Prostate gland (tissue), 2 donors: ENCODE measurements around the gene METTL5. TPM values are rescaled to one million over a fixed set of nuclear protein-coding genes. Genes with fewer than 3 reads are reported as not detected.

ENCODE experiments used
- DNase-seq: peaks from one replicate; pipeline ENCODE4 v3.0.0-alpha.2; 2019; ENCODE audit warnings: low spot score
- H3K27ac ChIP-seq, 2 donors: fragments of 200-600 bp; sonication (generic); 2 replicates each; pipeline ENCODE4 v1.5.1; 2017 to 2019
- H3K27me3 ChIP-seq: fragments of 200-600 bp; sonication (generic); replicated peaks from 2 replicates; pipeline ENCODE4 v1.5.1; 2019; ENCODE audit not compliant: insufficient read depth
- H3K36me3 ChIP-seq, 2 donors: fragments of 200-600 bp; sonication (generic); 1 replicate in 1 of 2; 2 replicates in 1 of 2; pipeline versions ENCODE4 v1.5.1 to v1.8.1; 2017 to 2019
- H3K4me1 ChIP-seq: fragments of 200-600 bp; sonication (generic); replicated peaks from 2 replicates; pipeline ENCODE4 v1.5.1; 2019
- H3K4me3 ChIP-seq, 2 donors: fragments of 200-600 bp; sonication (generic); 2 replicates each; pipeline ENCODE4 v1.5.1; 2017 to 2019
- H3K9me3 ChIP-seq: fragments of 200-600 bp; sonication (generic); 2 replicates; pipeline ENCODE4 v1.5.1; 2017
- CTCF ChIP-seq, 4 experiments: fragments of 200-600 bp in 2 of 4; fragments of 450-650 bp in 2 of 4; sonication (generic) in 2 of 4; IDR thresholded peaks; 1 replicate in 3 of 4; 2 replicates in 1 of 4; pipeline ENCODE4 v1.5.1; 2016 to 2019; ENCODE audit warnings: antibody characterized with exemption in 4 of 4, mild to moderate bottlenecking in 2 of 4, moderate library complexity in 2 of 4
- POLR2A ChIP-seq: fragments of 450-650 bp; IDR thresholded peaks from one replicate; pipeline ENCODE4 v1.6.1; 2016; ENCODE audit warnings: antibody characterized with exemption, mild to moderate bottlenecking
- POLR2AphosphoS5 ChIP-seq: sonication (generic); formaldehyde crosslinking; IDR thresholded peaks from one replicate; pipeline ENCODE4 v1.6.1; 2017; ENCODE audit warnings: antibody characterized with exemption
- WGBS: methylation state at CpG from one replicate; pipeline ENCODE4 v1.1.5; 2018; 5-methylcytosine and 5-hydroxymethylcytosine counted together
- intact Hi-C: fragments of 100-400 bp; cut with DNase I; formaldehyde crosslinking; loops from one replicate; pipeline ENCODE4 v1.14.2; 2022
- total RNA-seq, 2 donors: library from RNA; depleted of rRNA; stranded (reverse); fragments of >200 nt; gene quantifications; one replicate each; pipeline ENCODE4 v1.1.0, GENCODE V29; 2016

METTL5 gene
- total RNA-seq, 2 donors from 2014 or later, result 34.9 to 43.9 TPM

- no peak overlapping the region for H3K4me3 ChIP-seq
- no peaks in the 10 kb centered on the region for H3K27me3 ChIP-seq
- intact Hi-C loops, result no loop called here
- TF ChIP-seq CTCF (IDR thresholded peaks at IDR 0.05) (no peak), POLR2A (no peak), POLR2AphosphoS5 (no peak)
- no peaks in the 10 kb centered on the region for H3K9me3 ChIP-seq
- no peak overlapping the region for H3K27ac ChIP-seq
- no peaks in the 10 kb centered on the region for H3K4me1 ChIP-seq
- 58% methylated on average over 10 of the region's 10 CpGs for WGBS
- no peak for DNase-seq
- no peaks in the 10 kb centered on the region for H3K36me3 ChIP-seq
Observed at GRCh38 chr2:169839954-169840746, 15.4 kb upstream of the METTL5 start.

GRCh38 chr2:169838743-169839489, 14.2 kb upstream of the METTL5 start:
- no peaks in the 10 kb centered on the region for H3K27me3 ChIP-seq
- no peak for DNase-seq
- H3K9me3 ChIP-seq, result no peaks in the 10 kb centered on the region
- TF ChIP-seq CTCF (IDR thresholded peaks at IDR 0.05) (no peak), POLR2A (no peak), POLR2AphosphoS5 (no peak)
- no peaks in the 10 kb centered on the region for H3K4me1 ChIP-seq
- intact Hi-C loops, result no loop called here
- H3K27ac ChIP-seq, result no peak overlapping the region
- H3K36me3 ChIP-seq, result no peaks in the 10 kb centered on the region
- 98% methylated on average over 2 of the region's 2 CpGs for WGBS
- no peak overlapping the region for H3K4me3 ChIP-seq

GRCh38 chr2:169834401-169834800, 9.7 kb upstream of the METTL5 start:
- 71% methylated on average over 1 of the region's 1 CpG for WGBS
- no peak overlapping the region for H3K4me3 ChIP-seq

DNA sequence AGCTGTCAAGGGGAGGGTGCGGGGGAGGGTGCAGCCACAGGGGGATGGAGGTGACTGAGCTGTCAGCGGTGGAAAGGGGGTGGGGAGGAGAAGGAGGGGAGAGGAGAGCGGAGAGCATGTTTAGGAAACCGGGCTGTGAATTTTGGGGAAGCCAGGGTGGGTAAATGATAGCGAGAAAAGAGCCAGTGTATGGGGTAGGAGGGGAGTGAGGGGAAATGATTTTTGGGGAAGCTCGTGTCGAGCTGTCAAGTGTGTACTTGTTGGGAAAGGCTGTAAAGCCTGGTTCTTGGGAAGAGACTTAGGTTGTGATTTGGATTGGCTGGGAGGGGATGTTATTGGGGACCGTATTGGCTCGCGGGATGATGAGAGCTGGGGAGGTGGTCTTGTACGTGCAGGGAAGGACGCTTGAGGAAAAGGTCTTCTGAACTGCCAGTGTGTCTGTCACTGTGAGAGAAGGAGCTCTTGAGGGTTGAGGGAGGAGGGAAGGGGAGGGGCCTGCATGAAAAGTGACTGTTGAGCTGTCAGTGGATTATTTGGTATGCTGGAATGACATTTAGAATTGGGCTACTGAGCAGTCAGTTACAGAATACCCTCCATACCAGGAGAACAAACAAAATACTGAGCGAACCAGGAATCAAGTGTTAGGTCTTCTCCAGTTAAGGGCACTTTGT, 3.6 kb upstream of the METTL5 start:
- no peaks in the 10 kb centered on the region for H3K36me3 ChIP-seq
- DNase-seq, result peak; percentile 49
- intact Hi-C loops, result no loop called here
- TF ChIP-seq POLR2A (no peak), CTCF (IDR thresholded peaks at IDR 0.05) (no peak), POLR2AphosphoS5 (peak; percentile 38)
- under 1% methylated on average over 13 of the region's 13 CpGs for WGBS
- no peaks in the 10 kb centered on the region for H3K9me3 ChIP-seq
- H3K27ac ChIP-seq, result peak overlapping the region; percentile 77 to 87
- H3K4me3 ChIP-seq, result peak overlapping the region; percentile 86 to 88
- peaks cover 7% of the 10 kb centered on the region for H3K4me1 ChIP-seq
- H3K27me3 ChIP-seq, result no peaks in the 10 kb centered on the region

More at GRCh38 chr2:169834401-169834800, 9.7 kb upstream of the METTL5 start:
- Histone ChIP-seq H3K27me3 (no peaks in the 10 kb centered on the region), H3K27ac (no peak overlapping the region), H3K36me3 (no peaks in the 10 kb centered on the region), H3K4me1 (no peaks in the 10 kb centered on the region), H3K9me3 (no peaks in the 10 kb centered on the region)
- no peak for TF ChIP-seq POLR2A
- no peak for TF ChIP-seq POLR2AphosphoS5
- no peak for TF ChIP-seq CTCF (IDR thresholded peaks at IDR 0.05)
- intact Hi-C loops, result no loop called here
- no peak for DNase-seq
